Activated CD4-positive, CD25-positive, alpha-beta regulatory T cell treated with anti-CD3 and anti-CD28 coated beads, Interleukin-2, amount 50 U/mL, for 16 hours (primary cell): ENCODE results near the gene SLC22A7.
"Not testable (repeated sequence)": the region's sequence is repeated elsewhere in the genome, so short reads cannot be mapped to it uniquely, and the experiment has no call there.

Experiments used
- DNase-seq: peaks from one replicate; pipeline ENCODE4 v3.0.0-alpha.2; 2020; ENCODE audit warnings: low read depth, low spot score

The SLC22A7 gene

GRCh38 chr6:43302126-43302525 lies 4.1 kb downstream of the SLC22A7 start:
- DNase-seq, result no peak

- DNase-seq, result not testable (repeated sequence)
These were observed 4.9 kb downstream of the SLC22A7 start for GRCh38 chr6:43303006-43303405.

GRCh38 chr6:43303751-43304331 lies 5.8 kb downstream of the SLC22A7 start:
- DNase-seq, result no peak

- DNase-seq, result no peak
These were observed 6.3 kb downstream of the SLC22A7 start for GRCh38 chr6:43304361-43304760.

GRCh38 chr6:43304882-43305281 lies 6.8 kb downstream of the SLC22A7 start:
- DNase-seq, result no peak

GRCh38 chr6:43306086-43306485 lies 8.0 kb downstream of the SLC22A7 start:
- DNase-seq, result no peak

- DNase-seq, result no peak
These were observed 9.5 kb downstream of the SLC22A7 start for GRCh38 chr6:43307451-43308100.

- no peak for DNase-seq
These were observed 10.3 kb downstream of the SLC22A7 start, which contains the start of gene CRIP3 for GRCh38 chr6:43308101-43308989. TSS of gene CRIP3 (minus strand) at chr6:43308826. CDS start at chr6:43308792, 34 bp downstream.

- no peak for DNase-seq
These were observed 11.0 kb downstream of the SLC22A7 start for GRCh38 chr6:43308990-43309477.

GRCh38 chr6:43310134-43310533 lies 12.1 kb downstream of the SLC22A7 start:
- DNase-seq, result no peak

- no peak for DNase-seq
These were observed 12.6 kb downstream of the SLC22A7 start for GRCh38 chr6:43310624-43311023.

- no peak for DNase-seq
These were observed 13.6 kb downstream of the SLC22A7 start for GRCh38 chr6:43311666-43312065.

- DNase-seq, result no peak
These were observed 15.8 kb downstream of the SLC22A7 start for GRCh38 chr6:43313813-43314212.

- DNase-seq, result no peak
These were observed 20.0 kb downstream of the SLC22A7 start for GRCh38 chr6:43318011-43318410.

- no peak for DNase-seq
These were observed 27.8 kb downstream of the SLC22A7 start for GRCh38 chr6:43325876-43326275.

- no peak for DNase-seq
These were observed 30.5 kb downstream of the SLC22A7 start for GRCh38 chr6:43328528-43328927.

- DNase-seq, result no peak
These were observed 33.4 kb downstream of the SLC22A7 start for GRCh38 chr6:43331470-43331869.

- DNase-seq, result no peak
These were observed 33.8 kb downstream of the SLC22A7 start for GRCh38 chr6:43331891-43332290.

- DNase-seq, result no peak
These were observed 36.5 kb downstream of the SLC22A7 start for GRCh38 chr6:43334466-43335095.

GRCh38 chr6:43335469-43335868 lies 37.4 kb downstream of the SLC22A7 start:
- no peak for DNase-seq

GRCh38 chr6:43336382-43336781 lies 38.3 kb downstream of the SLC22A7 start:
- no peak for DNase-seq

- DNase-seq, result no peak
These were observed 40.2 kb downstream of the SLC22A7 start for GRCh38 chr6:43338243-43338642.
